Liver (tissue), 9 donors: ENCODE results near the gene COL10A1. TPM values are rescaled to one million over a fixed set of nuclear protein-coding genes. Genes with fewer than 3 reads are reported as not detected.
A peak's percentile ranks its signal among the peaks of the same experiment; 100 is the strongest.

Experiments used
- DNase-seq: peaks from one replicate; pipeline ENCODE4 v3.0.0-alpha.2; 2017; ENCODE audit warnings: low spot score
- H3K27ac ChIP-seq, 2 donors: one replicate each; pipeline ENCODE4 v1.7.0; 2013; ENCODE audit warnings: inconsistent platforms in 2 of 2, low read length in 2 of 2, control low read depth in 1 of 2, low read depth in 1 of 2, mild to moderate bottlenecking in 1 of 2
- H3K27me3 ChIP-seq, 4 donors: one replicate each; pipeline versions ENCODE4 v1.6.1 to v1.7.0; 2013; ENCODE audit warnings: low read length in 3 of 4, inconsistent platforms in 1 of 4, mild to moderate bottlenecking in 1 of 4, moderate library complexity in 1 of 4; ENCODE audit not compliant: control insufficient read depth in 4 of 4, insufficient read depth in 4 of 4
- H3K36me3 ChIP-seq, 4 donors: one replicate each; pipeline versions ENCODE4 v1.6.1 to v1.7.0; 2013; ENCODE audit warnings: low read length in 3 of 4, mild to moderate bottlenecking in 3 of 4, low read depth in 1 of 4, moderate library complexity in 1 of 4; ENCODE audit not compliant: control insufficient read depth in 4 of 4, insufficient read depth in 3 of 4
- H3K4me1 ChIP-seq, 4 donors: one replicate each; pipeline versions ENCODE4 v1.6.1 to v1.7.0; 2013; ENCODE audit warnings: low read length in 3 of 4, mild to moderate bottlenecking in 3 of 4, moderate library complexity in 1 of 4; ENCODE audit not compliant: control insufficient read depth in 4 of 4, insufficient read depth in 4 of 4
- H3K4me3 ChIP-seq, 3 donors: one replicate each; pipeline versions ENCODE4 v1.6.1 to v1.7.0; 2013; ENCODE audit warnings: low read length in 3 of 3, control low read depth in 1 of 3, low read depth in 1 of 3, mild to moderate bottlenecking in 1 of 3
- H3K9ac ChIP-seq, 2 donors: one replicate each; pipeline ENCODE4 v1.7.0; 2013; ENCODE audit warnings: low read length in 2 of 2, mild to moderate bottlenecking in 2 of 2, moderate library complexity in 2 of 2, control low read depth in 1 of 2, low read depth in 1 of 2
- H3K9me3 ChIP-seq, 4 donors: one replicate each; pipeline versions ENCODE4 v1.6.1 to v1.7.0; 2013; ENCODE audit warnings: low read length in 3 of 4; ENCODE audit not compliant: control insufficient read depth in 4 of 4
- CTCF ChIP-seq: fragments of 150-350 bp; IDR thresholded peaks from 2 replicates; pipeline ENCODE4 v1.5.1; 2017; ENCODE audit warnings: improper control_type of control experiment, low read depth, low read length; ENCODE audit not compliant: missing input control
- EGR1 ChIP-seq, 2 donors: IDR thresholded peaks; 2 replicates each; pipeline ENCODE4 v1.6.1; 2016 to 2018; ENCODE audit warnings: antibody characterized with exemption in 2 of 2, low read depth in 2 of 2
- FOXA1 ChIP-seq: IDR thresholded peaks from 2 replicates; pipeline ENCODE4 v1.6.1; 2016; ENCODE audit warnings: antibody characterized with exemption
- FOXA2 ChIP-seq: IDR thresholded peaks from 2 replicates; pipeline ENCODE4 v1.6.1; 2016; ENCODE audit warnings: antibody characterized with exemption
- GABPA ChIP-seq, 2 donors: IDR thresholded peaks in 1 of 2; conservative IDR thresholded peaks in 1 of 2; 2 replicates each; pipeline ENCODE4 v1.6.1; 2016; ENCODE audit warnings: antibody characterized with exemption in 2 of 2, mild to moderate bottlenecking in 1 of 2, moderate library complexity in 1 of 2
- HNF4A ChIP-seq, 2 donors: conservative IDR thresholded peaks; 2 replicates each; pipeline ENCODE4 v1.6.1; 2016; ENCODE audit warnings: antibody characterized with exemption in 2 of 2, mild to moderate bottlenecking in 2 of 2
- HNF4G ChIP-seq: IDR thresholded peaks from 2 replicates; pipeline ENCODE4 v1.6.1; 2016; ENCODE audit warnings: antibody characterized with exemption
- JUND ChIP-seq, 2 donors: IDR thresholded peaks; 2 replicates each; pipeline ENCODE4 v1.6.1; 2016; ENCODE audit warnings: antibody characterized with exemption in 2 of 2
- MAX ChIP-seq: IDR thresholded peaks from 2 replicates; pipeline ENCODE4 v1.6.1; 2016; ENCODE audit warnings: antibody characterized with exemption
- NR2F2 ChIP-seq: IDR thresholded peaks from 2 replicates; pipeline ENCODE4 v1.6.1; 2016; ENCODE audit warnings: antibody characterized with exemption
- RAD21 ChIP-seq, 2 donors: IDR thresholded peaks; 2 replicates each; pipeline ENCODE4 v1.6.1; 2016; ENCODE audit warnings: antibody characterized with exemption in 2 of 2, mild to moderate bottlenecking in 2 of 2
- RXRA ChIP-seq, 2 donors: IDR thresholded peaks; 2 replicates each; pipeline ENCODE4 v1.6.1; 2017 to 2018; ENCODE audit warnings: antibody characterized with exemption in 2 of 2, mild to moderate bottlenecking in 1 of 2
- SP1 ChIP-seq: IDR thresholded peaks from 2 replicates; pipeline ENCODE4 v1.6.1; 2018; ENCODE audit warnings: antibody characterized with exemption, mild to moderate bottlenecking
- TAF1 ChIP-seq: conservative IDR thresholded peaks from 2 replicates; pipeline ENCODE4 v1.6.1; 2016; ENCODE audit warnings: antibody characterized with exemption, mild to moderate bottlenecking
- YY1 ChIP-seq: IDR thresholded peaks from 2 replicates; pipeline ENCODE4 v1.6.1; 2016; ENCODE audit warnings: antibody characterized with exemption, mild to moderate bottlenecking
- ZBTB33 ChIP-seq: IDR thresholded peaks from 2 replicates; pipeline ENCODE4 v1.6.1; 2016; ENCODE audit warnings: antibody characterized with exemption
- WGBS: extraction: QIAGEN DNeasy Blood & Tissue Kit; methylation state at CpG from one replicate; pipeline ENCODE4 v1.1.7; 2013; 5-methylcytosine and 5-hydroxymethylcytosine counted together
- polyA plus RNA-seq, 2 donors: library from polyadenylated mRNA; stranded (reverse) in 1 of 2; unstranded in 1 of 2; fragments of 200-250 nt in 1 of 2; fragments of >200 nt in 1 of 2; fragmentation: Nextera tagmentation in 1 of 2; extraction: Ambion mirVana in 1 of 2; gene quantifications; one replicate each; pipeline versions ENCODE4 v1.2.1 to v1.2.3, GENCODE V29; 2013 to 2015
- total RNA-seq, 2 donors: library from RNA; depleted of rRNA; stranded (reverse); fragments of >200 nt; gene quantifications; one replicate each; pipeline ENCODE4 v1.2.3, GENCODE V29; 2014
- TF ChIP-seq, protein P1 (sequence below): IDR thresholded peaks from 2 replicates; pipeline ENCODE4 v1.6.1; 2016; ENCODE audit warnings: antibody characterized with exemption, mild to moderate bottlenecking
- TF ChIP-seq, protein P2 (sequence below): IDR thresholded peaks from 2 replicates; pipeline ENCODE4 v1.6.1; 2016; ENCODE audit warnings: antibody characterized with exemption
- donor health status: healthy.
- donor health status: healthy.
- donor health status: healthy.
- donor health status: healthy.
- donor health status: healthy.

Gene COL10A1
- total and polyA plus RNA-seq, 4 donors, result 0.01 to 0.15 TPM; not detected in 2

DNA sequence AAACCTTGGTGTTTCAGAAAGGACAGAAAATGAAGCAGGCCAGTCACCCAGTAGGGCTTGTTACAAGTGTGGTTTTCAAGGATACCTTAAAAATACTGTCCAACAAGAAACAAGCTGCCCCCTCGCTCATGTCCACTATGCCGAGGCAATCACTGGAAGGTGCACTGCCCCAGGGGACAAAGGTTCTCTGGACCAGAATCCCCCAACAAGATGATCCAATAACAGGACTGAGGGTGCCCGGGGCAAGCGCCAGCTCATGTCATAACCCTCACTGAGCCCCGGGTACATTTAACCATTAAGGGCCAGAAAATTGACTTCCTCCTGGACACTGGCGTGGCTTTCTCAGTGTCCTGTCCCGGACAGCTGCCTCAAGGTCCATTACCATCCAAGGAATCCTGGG is 31.9 kb downstream of the COL10A1 start (continued):
- TF ChIP-seq ZBTB33 (no peak), JUND (IDR thresholded peaks at IDR 0.05) (peak in 1 of 2 donors; percentile 37), TAF1 (no peak), SP1 (peak; percentile 76), HNF4A (conservative IDR thresholded peaks at IDR 0.05) (peak; percentile 93 to 95), GABPA (IDR thresholded peaks at IDR 0.05 in 1 of 2, conservative IDR thresholded peaks at IDR 0.05 in 1 of 2) (no peak), HNF4G (peak; percentile 76), NR2F2 (no peak), EGR1 (IDR thresholded peaks at IDR 0.05; ENCODE audit: low read depth in 2 of 2) (no peak), RAD21 (IDR thresholded peaks at IDR 0.05) (no peak), MAX (peak; percentile 49)

DNA sequence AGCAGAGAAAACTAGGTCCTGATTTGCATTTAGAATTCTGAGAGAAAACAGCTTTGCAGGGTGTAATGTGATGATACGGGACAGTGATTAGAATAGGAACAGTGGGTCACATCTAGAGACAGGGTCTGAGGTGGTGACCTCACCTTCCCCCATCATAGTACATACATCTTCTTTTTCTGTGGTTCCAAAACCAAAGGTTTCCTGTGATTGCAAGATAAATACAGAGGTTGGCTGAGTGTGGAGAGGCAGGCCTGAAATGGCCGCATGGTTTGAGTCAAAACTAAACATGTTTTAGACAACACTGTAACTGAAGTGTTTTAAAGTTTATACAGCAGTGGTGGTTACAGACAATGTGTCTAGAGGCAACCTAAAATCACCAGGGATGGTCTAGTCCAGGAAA is 35.7 kb downstream of the COL10A1 start:
- H3K27ac ChIP-seq, result no peak overlapping the region
- peaks cover 1 to 16% (median 5%) of the 10 kb centered on the region in 4 donors for H3K4me1 ChIP-seq
- H3K9me3 ChIP-seq, result no peaks in the 10 kb centered on the region
- no peak overlapping the region for H3K4me3 ChIP-seq
- H3K36me3 ChIP-seq, result peaks cover 0 to 1% (median 0%) of the 10 kb centered on the region in 4 donors
- WGBS, result 93% methylated on average over 2 of the region's 2 CpGs
- no peak for DNase-seq
- H3K9ac ChIP-seq, result no peak overlapping the region
- H3K27me3 ChIP-seq, result no peaks in the 10 kb centered on the region
- no peak for TF ChIP-seq RAD21 (IDR thresholded peaks at IDR 0.05)
- TF ChIP-seq, protein P1, sequence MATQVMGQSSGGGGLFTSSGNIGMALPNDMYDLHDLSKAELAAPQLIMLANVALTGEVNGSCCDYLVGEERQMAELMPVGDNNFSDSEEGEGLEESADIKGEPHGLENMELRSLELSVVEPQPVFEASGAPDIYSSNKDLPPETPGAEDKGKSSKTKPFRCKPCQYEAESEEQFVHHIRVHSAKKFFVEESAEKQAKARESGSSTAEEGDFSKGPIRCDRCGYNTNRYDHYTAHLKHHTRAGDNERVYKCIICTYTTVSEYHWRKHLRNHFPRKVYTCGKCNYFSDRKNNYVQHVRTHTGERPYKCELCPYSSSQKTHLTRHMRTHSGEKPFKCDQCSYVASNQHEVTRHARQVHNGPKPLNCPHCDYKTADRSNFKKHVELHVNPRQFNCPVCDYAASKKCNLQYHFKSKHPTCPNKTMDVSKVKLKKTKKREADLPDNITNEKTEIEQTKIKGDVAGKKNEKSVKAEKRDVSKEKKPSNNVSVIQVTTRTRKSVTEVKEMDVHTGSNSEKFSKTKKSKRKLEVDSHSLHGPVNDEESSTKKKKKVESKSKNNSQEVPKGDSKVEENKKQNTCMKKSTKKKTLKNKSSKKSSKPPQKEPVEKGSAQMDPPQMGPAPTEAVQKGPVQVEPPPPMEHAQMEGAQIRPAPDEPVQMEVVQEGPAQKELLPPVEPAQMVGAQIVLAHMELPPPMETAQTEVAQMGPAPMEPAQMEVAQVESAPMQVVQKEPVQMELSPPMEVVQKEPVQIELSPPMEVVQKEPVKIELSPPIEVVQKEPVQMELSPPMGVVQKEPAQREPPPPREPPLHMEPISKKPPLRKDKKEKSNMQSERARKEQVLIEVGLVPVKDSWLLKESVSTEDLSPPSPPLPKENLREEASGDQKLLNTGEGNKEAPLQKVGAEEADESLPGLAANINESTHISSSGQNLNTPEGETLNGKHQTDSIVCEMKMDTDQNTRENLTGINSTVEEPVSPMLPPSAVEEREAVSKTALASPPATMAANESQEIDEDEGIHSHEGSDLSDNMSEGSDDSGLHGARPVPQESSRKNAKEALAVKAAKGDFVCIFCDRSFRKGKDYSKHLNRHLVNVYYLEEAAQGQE, result no peak
- no peak for TF ChIP-seq NR2F2
- TF ChIP-seq ZBTB33, result no peak
- TF ChIP-seq RXRA (IDR thresholded peaks at IDR 0.05), result no peak
- TF ChIP-seq TAF1, result no peak
- TF ChIP-seq FOXA1, result no peak
- no peak for TF ChIP-seq YY1
- no peak for TF ChIP-seq SP1
- TF ChIP-seq FOXA2, result no peak
- TF ChIP-seq EGR1 (IDR thresholded peaks at IDR 0.05; ENCODE audit: low read depth in 2 of 2), result no peak
- TF ChIP-seq HNF4G, result no peak
- no peak for TF ChIP-seq CTCF
- TF ChIP-seq GABPA (IDR thresholded peaks at IDR 0.05 in 1 of 2, conservative IDR thresholded peaks at IDR 0.05 in 1 of 2), result no peak
- TF ChIP-seq, protein P2, sequence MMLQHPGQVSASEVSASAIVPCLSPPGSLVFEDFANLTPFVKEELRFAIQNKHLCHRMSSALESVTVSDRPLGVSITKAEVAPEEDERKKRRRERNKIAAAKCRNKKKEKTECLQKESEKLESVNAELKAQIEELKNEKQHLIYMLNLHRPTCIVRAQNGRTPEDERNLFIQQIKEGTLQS, result no peak
- TF ChIP-seq MAX, result no peak
